Measurements from ENCODE around the gene RCL1.

DNA sequence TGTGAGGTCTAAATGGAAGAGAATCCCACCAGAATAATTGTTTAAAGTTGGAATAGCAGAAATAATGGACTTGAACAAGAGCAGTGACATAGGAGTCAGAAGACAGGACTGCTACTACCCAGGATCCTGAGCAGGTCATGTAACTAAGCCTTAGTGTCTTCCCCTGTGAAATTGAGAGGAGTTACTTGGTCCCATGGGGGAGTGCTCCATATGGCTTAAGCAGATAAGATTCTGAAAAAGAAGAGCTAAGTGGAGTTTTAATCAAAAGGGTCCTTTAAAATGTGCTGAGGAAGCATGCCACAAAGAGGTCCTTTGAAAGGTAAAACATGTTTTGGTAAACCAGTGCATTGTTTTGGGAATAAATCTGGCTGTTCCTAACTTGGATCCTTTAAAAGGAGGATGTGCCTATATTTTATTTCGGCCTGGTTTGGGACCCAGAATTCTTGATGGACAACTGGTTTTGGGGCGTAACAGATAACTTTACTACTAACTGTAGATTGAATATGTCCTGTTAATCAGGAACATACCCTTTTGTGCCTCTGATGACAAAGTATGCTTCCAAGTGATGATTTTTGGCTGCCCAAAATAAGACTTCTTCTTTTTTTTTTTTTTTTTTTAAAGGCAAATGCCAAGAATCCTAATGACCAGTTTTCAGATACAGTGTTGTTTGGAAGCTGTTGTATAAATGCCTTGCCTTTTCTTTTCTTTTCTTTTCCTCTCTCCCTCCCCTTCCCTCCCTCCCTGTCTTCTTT, 5.7 kb downstream of the RCL1 start:
- TF ChIP-seq, protein P1, sequence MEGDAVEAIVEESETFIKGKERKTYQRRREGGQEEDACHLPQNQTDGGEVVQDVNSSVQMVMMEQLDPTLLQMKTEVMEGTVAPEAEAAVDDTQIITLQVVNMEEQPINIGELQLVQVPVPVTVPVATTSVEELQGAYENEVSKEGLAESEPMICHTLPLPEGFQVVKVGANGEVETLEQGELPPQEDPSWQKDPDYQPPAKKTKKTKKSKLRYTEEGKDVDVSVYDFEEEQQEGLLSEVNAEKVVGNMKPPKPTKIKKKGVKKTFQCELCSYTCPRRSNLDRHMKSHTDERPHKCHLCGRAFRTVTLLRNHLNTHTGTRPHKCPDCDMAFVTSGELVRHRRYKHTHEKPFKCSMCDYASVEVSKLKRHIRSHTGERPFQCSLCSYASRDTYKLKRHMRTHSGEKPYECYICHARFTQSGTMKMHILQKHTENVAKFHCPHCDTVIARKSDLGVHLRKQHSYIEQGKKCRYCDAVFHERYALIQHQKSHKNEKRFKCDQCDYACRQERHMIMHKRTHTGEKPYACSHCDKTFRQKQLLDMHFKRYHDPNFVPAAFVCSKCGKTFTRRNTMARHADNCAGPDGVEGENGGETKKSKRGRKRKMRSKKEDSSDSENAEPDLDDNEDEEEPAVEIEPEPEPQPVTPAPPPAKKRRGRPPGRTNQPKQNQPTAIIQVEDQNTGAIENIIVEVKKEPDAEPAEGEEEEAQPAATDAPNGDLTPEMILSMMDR (conservative IDR thresholded peaks at IDR 0.05; ENCODE audit: low read depth, low read length) = no peak
- TF ChIP-seq EZH2phosphoT487 (IDR thresholded peaks at IDR 0.05; ENCODE audit: borderline replicate concordance, low read length) (no peak), EZH2 (IDR thresholded peaks at IDR 0.05; ENCODE audit: low read length, unreplicated experiment) (no peak)

Measured in PC-3 (cell line).